ENCODE results near the gene MVB12B. TPM values are rescaled to one million over a fixed set of nuclear protein-coding genes. Genes with fewer than 3 reads are reported as not detected.

The MVB12B gene
- total RNA-seq, 1 experiment from 2014 or later, result 10.9 TPM

DNA sequence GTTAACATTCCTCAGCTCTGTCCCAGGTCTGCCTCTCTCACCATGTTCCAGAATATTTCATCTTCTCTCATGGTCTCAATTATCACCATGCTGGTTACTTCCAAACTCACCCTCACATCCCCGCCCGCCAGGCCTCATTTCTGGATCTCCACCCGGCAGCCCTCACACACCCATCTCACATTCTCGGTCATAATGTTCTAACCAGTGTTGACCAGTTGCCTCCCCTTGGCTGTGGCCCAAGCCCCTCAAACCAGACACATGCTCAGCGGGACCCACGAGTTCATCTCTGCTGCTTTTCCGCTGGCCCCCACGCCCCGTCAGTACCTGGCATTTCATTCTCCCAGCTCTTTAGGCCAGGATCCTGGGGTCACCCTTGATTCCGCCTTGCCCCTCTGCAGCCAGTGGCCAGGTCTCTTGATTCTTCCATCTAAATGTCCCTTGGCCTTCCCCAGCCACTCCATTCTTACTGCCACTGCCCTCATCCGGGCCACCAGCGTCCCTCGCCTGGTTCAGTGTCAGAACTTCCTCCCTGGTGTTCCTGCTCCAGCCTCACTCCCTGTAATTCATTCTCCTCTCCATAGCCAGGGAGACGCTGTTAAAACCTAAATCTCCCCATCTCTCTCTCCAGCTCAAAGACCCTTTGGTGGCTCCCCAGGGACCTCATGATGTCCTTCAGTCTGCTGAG, 141.7 kb downstream of the MVB12B start:
- POLR2A ChIA-PET, result no interaction called here
- H3K27me3 ChIP-seq (ENCODE audit: insufficient read depth, low read length), result no peaks in the 10 kb centered on the region
- H3K9me2 ChIP-seq (ENCODE audit: insufficient read depth), result no peaks in the 10 kb centered on the region
- RAD21 ChIA-PET (ENCODE audit: low non-redundant PET in 1 of 2, low total read pairs in 2 of 2, uncharacterized antibody in 2 of 2, unreplicated experiment in 2 of 2), result no interaction called here
- no peak overlapping the region for H3K4me3 ChIP-seq (replicated peaks in 1 of 2; ENCODE audit: low read depth in 1 of 2, low read length in 2 of 2)
- H3K27ac ChIP-seq (ENCODE audit: low read depth, low read length), result no peak overlapping the region
- peaks cover 0 to 3% of the 10 kb centered on the region in 2 experiments; a peak in 1 of 4 replicates for H3K4me1 ChIP-seq (ENCODE audit: control insufficient read depth in 1 of 2, insufficient read depth in 2 of 2, low read length in 2 of 2)
- H3K9ac ChIP-seq (ENCODE audit: low read length), result no peak overlapping the region
- no peaks in the 10 kb centered on the region for H3K79me2 ChIP-seq (ENCODE audit: insufficient read depth, low read length)
- no peaks in the 10 kb centered on the region for H3K9me3 ChIP-seq (ENCODE audit: control insufficient read depth in 1 of 2, insufficient read depth in 1 of 2, low read depth in 1 of 2, low read length in 2 of 2)
- no peak overlapping the region for H3K4me2 ChIP-seq (ENCODE audit: low read length)
- no peak for ATAC-seq
- DNase-seq (ENCODE audit: low read depth, low spot score), result no peak
- no TSS peak for BruUV-seq (replicated peaks)
- TF ChIP-seq, protein P1, sequence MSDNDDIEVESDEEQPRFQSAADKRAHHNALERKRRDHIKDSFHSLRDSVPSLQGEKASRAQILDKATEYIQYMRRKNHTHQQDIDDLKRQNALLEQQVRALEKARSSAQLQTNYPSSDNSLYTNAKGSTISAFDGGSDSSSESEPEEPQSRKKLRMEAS (IDR thresholded peaks at IDR 0.05), result no peak
- TF ChIP-seq TCF7L2 (IDR thresholded peaks at IDR 0.05; ENCODE audit: borderline replicate concordance, extremely low read depth, insufficient read depth, insufficient read length), result no peak
- TF ChIP-seq RAD21 (IDR thresholded peaks at IDR 0.05; ENCODE audit: low read depth), result no peak
- no peak for TF ChIP-seq FOSL1 (IDR thresholded peaks at IDR 0.05; ENCODE audit: low read depth)
- no peak for TF ChIP-seq CBX3 (IDR thresholded peaks at IDR 0.05; ENCODE audit: low read depth)
- no peak overlapping the region for H2AFZ ChIP-seq (ENCODE audit: low read depth, low read length, poor library complexity, severe bottlenecking)
- intact Hi-C loops (cut with micrococcal nuclease), result no loop called here
- H4K20me1 ChIP-seq (ENCODE audit: insufficient read depth), result no peaks in the 10 kb centered on the region
- H3K36me3 ChIP-seq (ENCODE audit: control insufficient read depth in 1 of 2, insufficient read depth in 2 of 2, low read length in 2 of 2), result no peaks in the 10 kb centered on the region
- CTCF ChIA-PET, result no interaction called here

DNA sequence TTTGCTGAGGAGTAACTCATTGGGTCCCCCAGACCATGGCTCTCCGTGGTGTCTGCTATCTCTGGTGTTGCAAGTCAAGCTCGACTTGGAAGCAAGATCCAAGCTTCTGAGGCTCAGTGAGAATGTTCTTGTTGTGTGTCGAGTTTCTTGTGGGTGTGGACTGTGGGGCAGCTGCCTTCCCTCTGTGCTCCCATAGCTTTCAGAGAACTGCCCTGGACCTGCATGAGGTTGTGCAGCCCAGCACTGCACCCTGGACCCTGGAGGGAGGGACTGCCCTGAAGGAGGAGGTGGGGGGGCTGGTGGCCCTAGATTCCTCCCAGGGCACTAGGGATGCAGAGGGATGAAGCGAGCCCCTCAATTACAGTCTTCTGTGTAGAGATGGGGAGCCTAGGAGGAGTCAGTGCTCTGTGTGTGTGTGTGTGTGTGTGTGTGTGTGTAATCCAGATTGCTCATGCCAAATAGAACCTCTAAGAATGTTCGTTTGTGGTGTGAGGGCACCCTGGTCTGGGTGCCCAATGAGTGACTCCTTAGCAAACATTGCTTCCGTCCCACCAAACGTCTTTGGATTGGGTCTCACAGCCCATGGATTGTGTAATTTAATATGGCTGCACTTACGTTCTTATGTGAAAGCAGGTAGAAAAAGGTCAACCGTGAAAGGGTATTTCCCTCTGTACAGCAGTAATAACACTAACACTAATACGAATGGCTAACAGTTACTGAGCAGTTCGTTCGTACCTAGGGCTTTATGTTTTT, 143.8 kb downstream of the MVB12B start:
- POLR2A ChIA-PET, result no interaction called here
- H3K36me3 ChIP-seq (ENCODE audit: control insufficient read depth in 1 of 2, insufficient read depth in 2 of 2, low read length in 2 of 2), result no peaks in the 10 kb centered on the region
- H3K27me3 ChIP-seq (ENCODE audit: insufficient read depth, low read length), result no peaks in the 10 kb centered on the region
- ATAC-seq, result no peak
- no peak overlapping the region for H3K4me2 ChIP-seq (ENCODE audit: low read length)
- no peaks in the 10 kb centered on the region for H3K79me2 ChIP-seq (ENCODE audit: insufficient read depth, low read length)
- H3K9ac ChIP-seq (ENCODE audit: low read length), result no peak overlapping the region
- intact Hi-C loops (cut with micrococcal nuclease), result no loop called here
- H3K27ac ChIP-seq (ENCODE audit: low read depth, low read length), result no peak overlapping the region
- H3K4me3 ChIP-seq (replicated peaks in 1 of 2; ENCODE audit: low read depth in 1 of 2, low read length in 2 of 2), result no peak overlapping the region
- peaks cover 12 to 19% of the 10 kb centered on the region in 2 experiments for H3K4me1 ChIP-seq (ENCODE audit: control insufficient read depth in 1 of 2, insufficient read depth in 2 of 2, low read length in 2 of 2)
- DNase-seq (ENCODE audit: low read depth, low spot score), result no peak
- H4K20me1 ChIP-seq (ENCODE audit: insufficient read depth), result no peaks in the 10 kb centered on the region
- H3K9me2 ChIP-seq (ENCODE audit: insufficient read depth), result no peaks in the 10 kb centered on the region
- H3K9me3 ChIP-seq (ENCODE audit: control insufficient read depth in 1 of 2, insufficient read depth in 1 of 2, low read depth in 1 of 2, low read length in 2 of 2), result no peaks in the 10 kb centered on the region
- no peak for TF ChIP-seq SRF (IDR thresholded peaks at IDR 0.05; ENCODE audit: low read depth)
- no peak for TF ChIP-seq EZH2phosphoT487 (IDR thresholded peaks at IDR 0.05; ENCODE audit: borderline replicate concordance)
- TF ChIP-seq, protein P1 (IDR thresholded peaks at IDR 0.05), result no peak
- TF ChIP-seq CBX3 (IDR thresholded peaks at IDR 0.05; ENCODE audit: low read depth), result no peak
- TF ChIP-seq EZH2 (IDR thresholded peaks at IDR 0.05), result no peak
- TF ChIP-seq YY1 (IDR thresholded peaks at IDR 0.05; ENCODE audit: extremely low read depth, insufficient replicate concordance, low read depth, low read length), result no peak
- TF ChIP-seq, protein P2, sequence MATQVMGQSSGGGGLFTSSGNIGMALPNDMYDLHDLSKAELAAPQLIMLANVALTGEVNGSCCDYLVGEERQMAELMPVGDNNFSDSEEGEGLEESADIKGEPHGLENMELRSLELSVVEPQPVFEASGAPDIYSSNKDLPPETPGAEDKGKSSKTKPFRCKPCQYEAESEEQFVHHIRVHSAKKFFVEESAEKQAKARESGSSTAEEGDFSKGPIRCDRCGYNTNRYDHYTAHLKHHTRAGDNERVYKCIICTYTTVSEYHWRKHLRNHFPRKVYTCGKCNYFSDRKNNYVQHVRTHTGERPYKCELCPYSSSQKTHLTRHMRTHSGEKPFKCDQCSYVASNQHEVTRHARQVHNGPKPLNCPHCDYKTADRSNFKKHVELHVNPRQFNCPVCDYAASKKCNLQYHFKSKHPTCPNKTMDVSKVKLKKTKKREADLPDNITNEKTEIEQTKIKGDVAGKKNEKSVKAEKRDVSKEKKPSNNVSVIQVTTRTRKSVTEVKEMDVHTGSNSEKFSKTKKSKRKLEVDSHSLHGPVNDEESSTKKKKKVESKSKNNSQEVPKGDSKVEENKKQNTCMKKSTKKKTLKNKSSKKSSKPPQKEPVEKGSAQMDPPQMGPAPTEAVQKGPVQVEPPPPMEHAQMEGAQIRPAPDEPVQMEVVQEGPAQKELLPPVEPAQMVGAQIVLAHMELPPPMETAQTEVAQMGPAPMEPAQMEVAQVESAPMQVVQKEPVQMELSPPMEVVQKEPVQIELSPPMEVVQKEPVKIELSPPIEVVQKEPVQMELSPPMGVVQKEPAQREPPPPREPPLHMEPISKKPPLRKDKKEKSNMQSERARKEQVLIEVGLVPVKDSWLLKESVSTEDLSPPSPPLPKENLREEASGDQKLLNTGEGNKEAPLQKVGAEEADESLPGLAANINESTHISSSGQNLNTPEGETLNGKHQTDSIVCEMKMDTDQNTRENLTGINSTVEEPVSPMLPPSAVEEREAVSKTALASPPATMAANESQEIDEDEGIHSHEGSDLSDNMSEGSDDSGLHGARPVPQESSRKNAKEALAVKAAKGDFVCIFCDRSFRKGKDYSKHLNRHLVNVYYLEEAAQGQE (IDR thresholded peaks at IDR 0.05; ENCODE audit: low read depth), result no peak
- no peak for TF ChIP-seq CEBPB (IDR thresholded peaks at IDR 0.05; ENCODE audit: low read depth)
- TF ChIP-seq ZFX (IDR thresholded peaks at IDR 0.05), result no peak
- RAD21 ChIA-PET (ENCODE audit: low non-redundant PET in 1 of 2, low total read pairs in 2 of 2, uncharacterized antibody in 2 of 2, unreplicated experiment in 2 of 2), result no interaction called here
- BruUV-seq (replicated peaks), result no TSS peak
- H2AFZ ChIP-seq (ENCODE audit: low read depth, low read length, poor library complexity, severe bottlenecking), result no peak overlapping the region
- CTCF ChIA-PET, result no interaction called here

Data from HCT116 (cell line).